ENCODE data around the gene RPS25. TPM values are rescaled to one million over a fixed set of nuclear protein-coding genes. Genes with fewer than 3 reads are reported as not detected.
"Not testable (repeated sequence)": the region's sequence is repeated elsewhere in the genome, so short reads cannot be mapped to it uniquely, and the experiment has no call there.

Gene RPS25
- total RNA-seq, 3 donors from 2014 or later, result 1,565 to 1,602 (median 1,576) TPM

DNA sequence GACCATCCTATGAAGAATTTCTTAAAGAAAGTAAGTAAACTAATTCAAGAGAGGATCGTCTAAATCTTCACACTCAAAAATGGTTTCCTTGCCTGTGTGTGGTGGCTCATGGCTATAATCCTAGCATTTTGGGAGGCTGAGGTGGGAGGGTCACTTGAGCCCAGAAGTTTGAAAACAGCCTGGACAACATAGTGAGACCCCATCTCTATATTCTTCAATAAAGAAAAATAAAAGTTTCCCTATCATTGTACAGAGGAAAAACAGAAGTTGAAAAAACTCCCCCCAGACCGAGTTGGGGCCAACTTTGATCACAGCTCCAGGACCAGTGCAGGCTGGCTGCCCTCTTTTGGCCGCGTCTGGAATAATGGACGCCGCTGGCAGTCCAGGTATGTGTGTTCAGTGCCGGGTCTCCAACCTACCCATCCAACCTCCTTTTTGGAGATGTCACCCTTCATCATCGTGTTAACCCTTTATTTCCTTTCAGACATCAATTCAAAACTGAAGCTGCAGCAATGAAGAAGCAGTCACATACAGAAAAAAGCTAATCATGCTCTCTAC, 3.0 kb downstream of the RPS25 start:
- Mint-ChIP-seq H3K27me3 (ENCODE audit: low read depth) (no peaks in the 10 kb centered on the region), H3K4me3 (peak overlapping the region; percentile 99), H3K9me3 (no peaks in the 10 kb centered on the region), H3K4me1 (ENCODE audit: low read depth) (peaks cover 39% of the 10 kb centered on the region), H3K36me3 (ENCODE audit: insufficient read depth) (peaks cover 56% of the 10 kb centered on the region)
- DNase-seq, result no peak
- ATAC-seq, result no peak

DNA sequence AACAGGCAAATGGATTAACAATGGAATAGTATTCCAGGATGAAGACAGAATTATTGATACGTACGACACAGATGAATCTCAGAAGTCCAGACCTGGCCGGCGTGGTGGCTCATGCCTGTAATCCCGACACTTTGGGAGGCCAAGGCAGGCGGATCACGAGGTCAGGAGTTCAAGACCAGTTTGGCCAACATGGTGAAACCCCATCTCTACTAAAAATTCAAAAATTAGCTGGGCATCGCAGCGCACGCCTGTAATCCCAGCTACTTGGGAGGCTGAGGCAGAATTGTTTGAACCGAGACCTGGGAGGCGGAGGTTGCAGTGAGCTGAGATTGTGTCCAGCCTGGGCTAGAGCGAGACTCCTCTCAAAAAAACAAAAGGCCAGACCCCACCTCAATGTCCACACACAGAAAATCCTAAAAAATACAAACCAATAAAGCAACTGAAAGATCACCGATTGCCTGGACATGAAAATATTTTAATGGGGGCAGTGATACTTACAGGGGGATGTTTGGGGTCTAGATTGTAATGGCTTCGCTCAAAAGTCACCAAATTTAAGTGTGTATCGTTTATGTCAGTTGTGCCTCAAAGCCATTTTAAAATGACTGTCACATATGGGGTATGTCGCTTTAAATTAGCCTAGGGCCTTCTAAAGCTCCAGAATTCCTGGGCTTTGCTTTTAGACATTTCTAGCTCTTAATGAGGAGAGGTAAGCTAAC, 3.8 kb downstream of the RPS25 start:
- Mint-ChIP-seq H3K4me3 (peak overlapping the region; percentile 24), H3K4me1 (ENCODE audit: low read depth) (peaks cover 33% of the 10 kb centered on the region), H3K9me3 (no peaks in the 10 kb centered on the region), H3K36me3 (ENCODE audit: insufficient read depth) (peaks cover 54% of the 10 kb centered on the region), H3K27me3 (ENCODE audit: low read depth) (no peaks in the 10 kb centered on the region)
- ATAC-seq (no peak), DNase-seq (no peak)

DNA sequence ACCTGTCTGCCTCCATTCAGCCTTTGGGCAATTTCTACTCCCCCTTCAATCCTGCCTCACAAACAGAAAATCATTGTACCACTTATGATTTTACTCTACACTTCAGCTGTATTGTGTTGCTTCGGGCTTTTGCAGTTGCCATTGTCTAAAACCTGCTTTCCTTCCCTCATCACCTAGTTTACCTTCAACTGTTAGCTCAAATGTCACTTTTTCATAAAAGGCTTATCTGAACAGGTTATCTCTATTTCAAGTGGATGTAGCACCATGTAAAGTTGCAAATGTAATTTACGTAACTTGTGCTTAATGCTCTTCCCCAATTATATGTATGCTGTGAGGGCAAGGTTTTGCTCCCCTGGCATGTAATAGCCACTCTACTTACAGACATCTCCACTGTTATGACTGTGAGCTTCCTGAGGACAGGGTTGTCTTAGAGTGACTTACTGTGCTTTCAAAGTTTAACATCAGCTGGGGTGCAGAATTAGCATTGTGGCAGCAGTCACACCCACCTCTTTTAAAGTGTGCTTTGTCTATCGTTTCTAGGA, 5.4 kb downstream of the RPS25 start:
- Mint-ChIP-seq H3K4me3 (peak overlapping the region; percentile 1), H3K4me1 (ENCODE audit: low read depth) (peaks cover 31% of the 10 kb centered on the region), H3K9me3 (no peaks in the 10 kb centered on the region), H3K27me3 (ENCODE audit: low read depth) (no peaks in the 10 kb centered on the region), H3K36me3 (ENCODE audit: insufficient read depth) (peaks cover 54% of the 10 kb centered on the region)
- DNase-seq, result no peak
- no peak for ATAC-seq

DNA sequence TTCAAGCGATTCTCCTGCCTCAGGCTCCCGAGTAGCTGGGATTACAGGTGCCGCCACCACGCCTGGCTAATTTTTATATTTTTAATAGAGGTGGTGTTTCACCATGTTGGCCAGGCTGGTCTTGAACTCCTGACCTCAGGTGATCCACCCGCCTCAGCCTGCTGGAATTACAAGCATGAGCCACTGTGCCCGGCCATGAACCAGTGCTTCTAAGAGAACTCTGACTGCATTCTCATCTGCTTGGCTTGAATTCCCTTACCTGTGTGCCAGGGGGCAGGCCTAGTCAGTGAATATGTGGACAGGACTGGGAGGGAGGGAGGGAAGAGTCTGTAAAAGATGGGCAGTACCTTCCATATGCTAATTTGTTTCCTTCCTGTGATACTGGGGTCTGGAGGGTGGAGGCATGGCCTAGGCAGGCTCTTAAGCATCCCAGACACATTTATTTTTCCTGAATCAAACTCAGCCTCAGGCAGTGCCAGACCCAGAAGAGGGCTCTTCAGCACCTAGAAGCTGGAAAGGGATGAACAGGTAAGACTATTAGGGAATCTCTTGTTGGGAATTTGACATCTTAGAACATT, 6.6 kb downstream of the RPS25 start:
- peaks cover 54% of the 10 kb centered on the region for H3K36me3 Mint-ChIP-seq (ENCODE audit: insufficient read depth)
- DNase-seq (no peak), ATAC-seq (no peak)
- no peaks in the 10 kb centered on the region for H3K9me3 Mint-ChIP-seq
- no peaks in the 10 kb centered on the region for H3K27me3 Mint-ChIP-seq (ENCODE audit: low read depth)
- H3K4me3 Mint-ChIP-seq, result no peak overlapping the region
- H3K4me1 Mint-ChIP-seq (ENCODE audit: low read depth), result peaks cover 33% of the 10 kb centered on the region

DNA sequence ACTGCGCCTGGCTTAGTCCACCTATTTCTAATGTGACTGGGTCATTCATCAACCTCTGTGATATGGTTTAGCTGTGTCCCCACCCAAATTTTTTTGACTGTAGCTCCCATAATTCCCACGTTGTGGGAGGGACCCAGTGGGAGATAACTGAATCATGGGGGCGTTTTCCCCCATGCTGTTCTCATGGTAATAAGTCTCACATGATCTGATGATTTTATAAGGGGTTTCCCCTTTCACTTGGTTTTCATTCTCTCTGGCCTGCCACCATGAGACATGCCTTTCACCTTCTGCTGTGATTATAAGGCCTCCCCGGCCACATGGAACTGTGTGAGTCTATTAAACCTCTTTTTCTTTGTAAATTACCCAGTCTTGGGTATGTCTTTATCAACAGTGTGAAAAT, 11.5 kb downstream of the RPS25 start:
- H3K36me3 Mint-ChIP-seq (ENCODE audit: insufficient read depth), result peaks cover 30% of the 10 kb centered on the region
- no peaks in the 10 kb centered on the region for H3K9me3 Mint-ChIP-seq
- no peak overlapping the region for H3K4me3 Mint-ChIP-seq
- H3K27me3 Mint-ChIP-seq (ENCODE audit: low read depth), result no peaks in the 10 kb centered on the region
- peaks cover 5% of the 10 kb centered on the region for H3K4me1 Mint-ChIP-seq (ENCODE audit: low read depth)
- DNase-seq (no peak), ATAC-seq (peak; percentile 54 to 60)

DNA sequence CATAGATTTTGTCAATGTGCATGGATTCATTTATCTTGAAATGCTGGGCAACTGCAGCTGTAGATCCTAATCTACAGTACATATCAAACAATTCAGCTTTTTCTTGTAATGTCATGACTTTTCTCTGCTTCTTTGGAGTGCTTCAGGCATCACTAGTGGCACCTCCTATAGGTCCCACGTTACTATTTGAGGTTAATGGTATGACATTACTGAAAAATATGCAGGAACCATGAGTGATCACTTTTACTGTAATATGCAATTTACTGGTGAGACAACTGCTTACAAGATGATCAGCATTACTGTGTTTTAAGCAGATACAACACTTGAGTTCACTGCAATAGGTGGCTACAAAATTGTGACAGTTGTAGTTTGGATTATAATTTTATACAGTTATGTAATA, 17.2 kb downstream of the RPS25 start:
- no peak for DNase-seq
- peaks cover 30% of the 10 kb centered on the region for H3K4me1 Mint-ChIP-seq (ENCODE audit: low read depth)
- no peaks in the 10 kb centered on the region for H3K27me3 Mint-ChIP-seq (ENCODE audit: low read depth)
- ATAC-seq, result no peak
- peaks cover 17% of the 10 kb centered on the region for H3K36me3 Mint-ChIP-seq (ENCODE audit: insufficient read depth)
- no peaks in the 10 kb centered on the region for H3K9me3 Mint-ChIP-seq
- H3K4me3 Mint-ChIP-seq, result no peak overlapping the region

DNA sequence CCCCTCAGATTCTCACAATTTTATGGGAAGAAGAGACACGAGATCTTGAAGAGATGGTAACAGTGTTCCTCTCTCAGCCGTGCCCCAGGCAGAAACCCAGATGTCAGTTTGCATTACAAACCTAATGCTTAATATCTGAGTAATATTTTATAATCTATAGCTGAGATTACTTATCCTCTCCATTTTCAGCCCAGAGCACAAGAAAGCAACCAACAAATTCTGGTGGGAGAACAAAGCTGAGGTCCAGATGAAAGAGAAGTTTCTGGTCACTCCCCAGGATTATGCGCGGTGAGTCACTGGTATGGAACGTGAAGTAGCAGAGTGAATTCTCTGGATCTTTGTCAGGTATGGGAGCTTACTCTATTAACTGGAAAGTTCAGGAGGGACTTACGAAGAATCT, 19.3 kb downstream of the RPS25 start:
- Mint-ChIP-seq H3K27me3 (ENCODE audit: low read depth) (no peaks in the 10 kb centered on the region), H3K36me3 (ENCODE audit: insufficient read depth) (peaks cover 15% of the 10 kb centered on the region), H3K9me3 (no peaks in the 10 kb centered on the region), H3K4me3 (peak overlapping the region; percentile 93), H3K4me1 (ENCODE audit: low read depth) (peaks cover 30% of the 10 kb centered on the region)
- no peak for ATAC-seq
- DNase-seq, result no peak

DNA sequence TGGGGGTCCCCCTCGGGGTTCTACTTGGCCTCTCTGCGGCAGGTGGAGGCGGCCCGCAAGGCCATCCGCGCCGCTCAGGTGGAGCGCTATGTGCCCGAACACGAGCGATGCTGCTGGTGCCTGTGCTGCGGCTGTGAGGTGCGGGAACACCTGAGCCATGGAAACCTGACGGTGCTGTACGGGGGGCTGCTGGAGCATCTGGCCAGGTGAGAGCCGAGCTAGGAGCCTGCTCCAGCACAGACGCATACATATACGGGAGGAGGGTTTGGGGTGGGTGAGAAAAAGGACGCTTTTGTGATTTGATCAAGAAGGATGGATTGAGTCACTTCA, 19.8 kb downstream of the RPS25 start:
- Mint-ChIP-seq H3K4me1 (ENCODE audit: low read depth) (peaks cover 30% of the 10 kb centered on the region), H3K36me3 (ENCODE audit: insufficient read depth) (peaks cover 14% of the 10 kb centered on the region), H3K4me3 (peak overlapping the region; percentile 93), H3K27me3 (ENCODE audit: low read depth) (no peaks in the 10 kb centered on the region), H3K9me3 (no peaks in the 10 kb centered on the region)
- peak; percentile 7 to 13 for ATAC-seq
- no peak for DNase-seq

DNA sequence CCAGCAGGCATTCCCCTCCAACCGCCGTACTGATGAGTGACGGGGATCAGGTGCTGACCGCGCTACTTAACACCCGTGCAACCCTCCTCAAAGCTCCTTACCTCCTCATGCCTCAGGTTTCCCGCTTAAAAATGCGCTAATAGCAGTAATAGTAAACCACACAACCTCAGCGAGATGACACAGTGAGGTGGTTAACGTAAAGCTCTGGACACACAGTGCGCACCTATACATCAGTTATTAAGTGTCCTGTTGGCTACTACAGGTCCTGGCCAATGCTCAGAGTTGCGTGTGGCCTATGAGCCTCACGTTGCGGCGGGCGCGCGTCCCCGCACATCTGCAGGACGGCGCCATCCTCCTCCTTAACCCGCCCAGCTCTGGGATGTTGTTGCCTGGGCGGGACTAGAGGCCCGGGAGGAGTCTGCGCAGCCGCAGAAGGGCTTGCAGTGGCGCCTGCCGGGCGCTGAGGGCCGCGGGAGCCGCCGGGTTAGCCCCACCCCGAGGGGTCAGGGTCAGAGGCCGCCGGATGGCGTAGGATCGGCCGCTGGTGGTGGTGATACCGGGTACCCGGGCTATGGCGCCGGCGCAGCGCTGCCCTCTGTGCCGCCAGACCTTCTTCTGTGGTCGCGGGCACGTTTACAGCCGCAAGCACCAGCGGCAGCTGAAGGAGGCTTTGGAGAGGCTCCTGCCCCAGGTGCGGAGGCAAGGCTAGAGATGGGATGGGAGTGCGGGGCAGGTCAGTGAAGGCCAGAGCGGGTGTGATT, 20.3 kb downstream of the RPS25 start, which contains the start of gene CENATAC:
TSS of gene CENATAC (plus strand) at position 512 of the 761 bp plus-strand sequence. CDS start at position 572, 60 bp downstream.
- Mint-ChIP-seq H3K27me3 (ENCODE audit: low read depth) (no peaks in the 10 kb centered on the region), H3K36me3 (ENCODE audit: insufficient read depth) (peaks cover 13% of the 10 kb centered on the region), H3K4me1 (ENCODE audit: low read depth) (peaks cover 30% of the 10 kb centered on the region), H3K4me3 (peak within 1 kb of the TSS; percentile 93), H3K9me3 (no peaks in the 10 kb centered on the region)
- DNase-seq, result peak; percentile 94
- ATAC-seq, result peak; percentile 95

DNA sequence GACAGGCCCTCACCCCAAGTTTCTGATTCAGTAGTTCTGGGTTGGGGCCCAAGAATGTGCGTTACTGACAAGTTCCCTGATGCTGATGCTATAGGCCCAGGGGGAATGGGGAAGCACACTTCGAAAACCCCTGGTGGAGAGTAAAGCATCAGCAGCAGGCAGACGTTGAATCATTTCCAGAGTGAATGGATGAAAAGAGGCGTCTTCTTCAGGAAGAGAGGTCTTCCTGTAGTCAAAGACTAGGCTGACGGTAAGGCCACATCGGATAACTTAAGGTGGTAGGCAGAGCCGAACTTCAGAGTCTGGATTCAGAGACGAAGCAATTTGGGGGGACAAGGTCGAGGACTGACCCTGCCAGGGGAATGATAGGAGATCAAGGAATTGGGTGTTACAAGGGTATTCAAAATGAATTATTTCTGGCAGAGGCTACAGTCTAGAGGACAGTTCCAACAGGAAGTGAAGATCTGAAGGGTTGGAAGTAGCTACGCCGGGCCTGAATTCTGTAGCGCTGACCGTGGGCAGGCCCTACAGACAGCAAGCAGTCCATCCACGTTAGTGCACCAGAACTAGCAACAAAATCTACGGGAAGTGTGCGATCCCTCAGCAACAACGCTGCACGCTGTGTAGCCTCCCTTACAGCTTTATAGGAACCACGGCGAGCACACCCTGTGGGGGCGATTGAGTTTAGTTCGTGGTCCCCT, 21.1 kb downstream of the RPS25 start:
- Mint-ChIP-seq H3K4me1 (ENCODE audit: low read depth) (peaks cover 30% of the 10 kb centered on the region), H3K36me3 (ENCODE audit: insufficient read depth) (peaks cover 10% of the 10 kb centered on the region), H3K9me3 (no peaks in the 10 kb centered on the region), H3K27me3 (ENCODE audit: low read depth) (no peaks in the 10 kb centered on the region), H3K4me3 (peak overlapping the region; percentile 93)
- ATAC-seq (peak; percentile 48 to 56), DNase-seq (no peak)

DNA sequence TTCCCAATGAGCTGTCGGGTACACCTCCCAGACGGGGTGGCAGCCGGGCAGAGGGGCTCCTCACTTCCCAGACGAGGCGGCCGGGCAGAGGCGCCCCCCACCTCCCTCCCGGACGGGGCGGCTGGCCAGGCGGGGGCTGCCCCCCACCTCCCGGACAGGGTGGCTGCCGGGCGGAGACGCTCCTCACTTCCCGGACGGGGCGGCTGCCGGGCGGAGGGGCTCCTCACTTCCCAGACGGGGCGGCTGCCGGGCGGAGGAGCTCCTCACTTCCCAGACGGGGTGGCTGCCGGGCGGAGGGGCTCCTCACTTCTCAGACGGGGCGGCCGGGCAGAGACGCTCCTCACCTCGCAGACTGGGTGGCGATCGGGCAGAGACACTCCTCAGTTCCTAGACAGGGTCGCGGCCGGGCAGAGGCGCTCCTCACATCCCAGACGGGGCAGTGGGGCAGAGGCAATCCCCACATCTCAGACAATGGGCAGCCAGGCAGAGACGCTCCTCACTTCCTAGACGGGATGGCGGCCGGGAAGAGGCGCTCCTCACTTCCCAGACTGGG, 26.6 kb downstream of the RPS25 start:
- H3K4me1 Mint-ChIP-seq (ENCODE audit: low read depth); H3K36me3 Mint-ChIP-seq (ENCODE audit: insufficient read depth); H3K9me3 Mint-ChIP-seq: not testable (repeated sequence)

DNA sequence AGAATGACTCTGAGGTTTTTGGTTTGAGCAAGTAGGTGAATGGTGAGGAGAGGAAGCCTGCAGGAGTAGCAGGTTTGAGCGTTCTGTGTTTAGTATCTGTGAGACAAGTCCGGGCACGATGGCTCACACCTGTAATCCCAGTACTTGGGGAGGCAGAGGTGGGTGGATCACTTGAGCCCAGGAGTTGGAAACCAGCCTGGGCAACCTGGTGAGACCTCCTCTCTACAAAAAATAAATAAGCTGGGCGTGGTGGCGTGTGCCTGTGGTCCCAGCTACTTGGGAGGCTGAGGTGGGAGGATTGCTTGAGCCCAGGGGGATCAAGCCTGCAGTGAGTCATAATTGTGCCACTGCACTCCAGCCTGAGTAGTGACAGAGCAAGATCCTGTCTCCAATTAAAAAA, 29.9 kb downstream of the RPS25 start:
- no peak for DNase-seq
- Mint-ChIP-seq H3K36me3 (ENCODE audit: insufficient read depth) (no peaks in the 10 kb centered on the region), H3K27me3 (ENCODE audit: low read depth) (no peaks in the 10 kb centered on the region), H3K4me3 (no peak overlapping the region), H3K4me1 (ENCODE audit: low read depth) (no peaks in the 10 kb centered on the region), H3K9me3 (no peaks in the 10 kb centered on the region)
- no peak for ATAC-seq

More for the DNA sequence above, 26.6 kb downstream of the RPS25 start:
- DNase-seq; H3K4me3 Mint-ChIP-seq; H3K27me3 Mint-ChIP-seq (ENCODE audit: low read depth); ATAC-seq: not testable (repeated sequence)

DNA sequence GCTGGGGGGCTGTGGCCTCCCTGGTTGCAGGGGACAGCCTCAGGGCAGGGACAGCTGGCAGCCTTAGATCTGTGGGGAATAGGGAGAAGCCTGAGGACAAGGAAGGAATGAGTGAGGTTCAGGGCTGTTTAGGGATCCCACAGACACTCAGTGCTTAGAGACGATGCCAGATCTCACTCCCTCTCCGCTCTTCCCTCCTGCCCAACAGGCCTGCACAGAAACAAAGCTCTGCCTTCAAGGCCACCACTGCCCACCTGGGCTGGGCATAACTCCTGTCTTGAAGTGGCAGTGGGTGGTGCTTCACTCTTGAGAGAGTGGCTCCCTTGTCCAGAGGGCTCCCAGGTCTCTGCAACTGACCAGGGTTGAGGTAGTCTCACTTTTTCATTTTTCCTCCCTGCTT, 33.3 kb downstream of the RPS25 start:
- ATAC-seq, result no peak
- no peak overlapping the region for H3K4me3 Mint-ChIP-seq
- no peaks in the 10 kb centered on the region for H3K4me1 Mint-ChIP-seq (ENCODE audit: low read depth)
- no peaks in the 10 kb centered on the region for H3K36me3 Mint-ChIP-seq (ENCODE audit: insufficient read depth)
- H3K27me3 Mint-ChIP-seq (ENCODE audit: low read depth), result no peaks in the 10 kb centered on the region
- H3K9me3 Mint-ChIP-seq, result no peaks in the 10 kb centered on the region
- no peak for DNase-seq

DNA sequence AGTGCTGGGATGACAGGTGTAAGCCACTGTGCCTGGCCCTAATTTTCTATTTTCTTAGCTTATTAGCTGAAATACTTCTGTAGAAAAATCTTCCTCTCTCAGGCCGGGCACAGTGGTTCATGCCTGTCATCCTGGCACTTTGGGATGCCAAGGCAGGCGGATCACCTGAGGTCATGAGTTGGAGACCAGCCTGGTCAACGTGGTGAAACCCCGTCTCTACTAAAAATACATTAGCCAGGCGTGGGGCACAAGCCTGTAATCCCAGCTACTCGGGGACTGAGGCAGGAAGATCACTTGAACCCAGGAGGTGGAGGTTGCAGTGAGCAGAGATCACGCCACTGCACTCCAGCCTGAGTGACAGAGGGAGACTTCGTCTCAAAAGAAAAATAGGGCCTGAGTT, 33.8 kb downstream of the RPS25 start:
- not testable (repeated sequence) for H3K36me3 Mint-ChIP-seq (ENCODE audit: insufficient read depth); H3K4me1 Mint-ChIP-seq (ENCODE audit: low read depth); DNase-seq; H3K4me3 Mint-ChIP-seq; H3K27me3 Mint-ChIP-seq (ENCODE audit: low read depth); ATAC-seq; H3K9me3 Mint-ChIP-seq
